Testis (tissue), 3 donors: ENCODE data around the gene CHCHD3. TPM values are rescaled to one million over a fixed set of nuclear protein-coding genes. Genes with fewer than 3 reads are reported as not detected.
"Not testable (repeated sequence)": the region's sequence is repeated elsewhere in the genome, so short reads cannot be mapped to it uniquely, and the experiment has no call there.

Source experiments
- DNase-seq: peaks from one replicate; pipeline ENCODE4 v3.0.0-alpha.2; 2019
- H3K27ac ChIP-seq, 2 donors: fragments of 200-600 bp; sonication (generic); one replicate each; pipeline ENCODE4 v1.5.1; 2019
- H3K27me3 ChIP-seq: fragments of 200-600 bp; sonication (generic); one replicate; pipeline ENCODE4 v1.5.1; 2019
- H3K36me3 ChIP-seq: fragments of 200-600 bp; sonication (generic); one replicate; pipeline ENCODE4 v1.5.1; 2017; ENCODE audit warnings: low read depth; ENCODE audit errors: missing control alignments
- H3K4me1 ChIP-seq: fragments of 200-600 bp; sonication (generic); one replicate; pipeline ENCODE4 v1.5.1; 2019
- H3K4me3 ChIP-seq, 2 donors: fragments of 200-600 bp; sonication (generic); one replicate each; pipeline ENCODE4 v1.5.1; 2017 to 2019
- H3K9me3 ChIP-seq: fragments of 200-600 bp; sonication (generic); one replicate; pipeline ENCODE4 v1.5.1; 2017
- POLR2A ChIP-seq: fragments of 450-650 bp; IDR thresholded peaks from one replicate; pipeline ENCODE4 v1.6.1; 2017; ENCODE audit warnings: antibody characterized with exemption, mild to moderate bottlenecking, moderate library complexity
- WGBS, 2 donors: methylation state at CpG; one replicate each; pipeline ENCODE4 v1.1.5; 2018; 5-methylcytosine and 5-hydroxymethylcytosine counted together
- intact Hi-C: fragments of 100-400 bp; cut with DNase I; formaldehyde crosslinking; loops from one replicate; pipeline ENCODE4 v1.15.1; 2023; ENCODE audit warnings: low total_unique reads
- polyA plus RNA-seq: library from polyadenylated mRNA; stranded (reverse); fragments of 350-450 nt; fragmentation: Illumina TruSeq; extraction: RNeasy Lipid Tissue Mini Kit (QIAGEN cat#74804); gene quantifications from one replicate; pipeline ENCODE4 v1.2.3, GENCODE V29; 2014; ENCODE audit warnings: low read depth, low replicate concordance; ENCODE audit not compliant: insufficient read depth
- total RNA-seq, 2 donors: library from RNA; depleted of rRNA; stranded (reverse); fragments of >200 nt; gene quantifications; one replicate each; pipeline ENCODE4 v1.2.3, GENCODE V29; 2016
- TF ChIP-seq, protein P1 (sequence below), 3 experiments: fragments of 450-650 bp in 2 of 3; fragments of 200-600 bp in 1 of 3; sonication (generic) in 1 of 3; IDR thresholded peaks; one replicate each; pipeline ENCODE4 v1.5.1; 2016 to 2019; ENCODE audit warnings: antibody characterized with exemption in 3 of 3, mild to moderate bottlenecking in 2 of 3, moderate library complexity in 1 of 3

Gene CHCHD3
- total and polyA plus RNA-seq, 3 donors from 2014 or later: 44.0 to 53.0 (median 47.9) TPM

- no peaks in the 10 kb centered on the region for H3K27me3 ChIP-seq
- H3K4me1 ChIP-seq: no peaks in the 10 kb centered on the region
- intact Hi-C loops: no loop called here
- no peak for DNase-seq
- no peak overlapping the region for H3K27ac ChIP-seq
- H3K36me3 ChIP-seq: no peaks in the 10 kb centered on the region
- no peaks in the 10 kb centered on the region for H3K9me3 ChIP-seq
- WGBS, 2 donors: 88 to 96% methylated on average over 2 of the region's 2 CpGs
- H3K4me3 ChIP-seq: no peak overlapping the region
- TF ChIP-seq, protein P1, sequence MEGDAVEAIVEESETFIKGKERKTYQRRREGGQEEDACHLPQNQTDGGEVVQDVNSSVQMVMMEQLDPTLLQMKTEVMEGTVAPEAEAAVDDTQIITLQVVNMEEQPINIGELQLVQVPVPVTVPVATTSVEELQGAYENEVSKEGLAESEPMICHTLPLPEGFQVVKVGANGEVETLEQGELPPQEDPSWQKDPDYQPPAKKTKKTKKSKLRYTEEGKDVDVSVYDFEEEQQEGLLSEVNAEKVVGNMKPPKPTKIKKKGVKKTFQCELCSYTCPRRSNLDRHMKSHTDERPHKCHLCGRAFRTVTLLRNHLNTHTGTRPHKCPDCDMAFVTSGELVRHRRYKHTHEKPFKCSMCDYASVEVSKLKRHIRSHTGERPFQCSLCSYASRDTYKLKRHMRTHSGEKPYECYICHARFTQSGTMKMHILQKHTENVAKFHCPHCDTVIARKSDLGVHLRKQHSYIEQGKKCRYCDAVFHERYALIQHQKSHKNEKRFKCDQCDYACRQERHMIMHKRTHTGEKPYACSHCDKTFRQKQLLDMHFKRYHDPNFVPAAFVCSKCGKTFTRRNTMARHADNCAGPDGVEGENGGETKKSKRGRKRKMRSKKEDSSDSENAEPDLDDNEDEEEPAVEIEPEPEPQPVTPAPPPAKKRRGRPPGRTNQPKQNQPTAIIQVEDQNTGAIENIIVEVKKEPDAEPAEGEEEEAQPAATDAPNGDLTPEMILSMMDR (IDR thresholded peaks at IDR 0.05): no peak
- TF ChIP-seq POLR2A: no peak
Observed at GRCh38 chr7:133039614-133040013, 42.3 kb downstream of the CHCHD3 start.

DNA sequence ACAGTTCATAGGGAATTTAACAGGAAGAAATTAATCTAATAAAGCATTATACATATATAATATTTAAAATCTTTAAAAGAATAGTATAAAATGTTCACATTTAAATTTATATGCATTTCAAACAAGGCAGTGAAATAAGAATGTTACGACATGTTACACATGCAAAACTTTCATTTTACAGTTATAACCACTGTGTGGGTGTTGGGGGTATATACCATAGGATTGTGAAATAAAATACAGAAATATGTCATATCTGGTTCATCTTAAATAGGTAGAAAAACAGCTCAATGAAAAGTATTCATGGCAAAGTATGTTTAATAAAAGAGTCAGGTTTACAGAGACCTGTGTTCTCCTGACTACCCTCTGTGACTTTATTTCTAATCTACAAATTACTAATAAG is 45.6 kb downstream of the CHCHD3 start:
- TF ChIP-seq, protein P1 (IDR thresholded peaks at IDR 0.05): no peak
- TF ChIP-seq POLR2A: no peak
- Histone ChIP-seq H3K4me1 (no peaks in the 10 kb centered on the region), H3K4me3 (no peak overlapping the region), H3K9me3 (no peaks in the 10 kb centered on the region), H3K36me3 (no peaks in the 10 kb centered on the region), H3K27me3 (no peaks in the 10 kb centered on the region), H3K27ac (no peak overlapping the region)
- 91 to 94% methylated on average over 1 of the region's 1 CpG for WGBS, 2 donors
- DNase-seq: no peak
- intact Hi-C loops: no loop called here

DNA sequence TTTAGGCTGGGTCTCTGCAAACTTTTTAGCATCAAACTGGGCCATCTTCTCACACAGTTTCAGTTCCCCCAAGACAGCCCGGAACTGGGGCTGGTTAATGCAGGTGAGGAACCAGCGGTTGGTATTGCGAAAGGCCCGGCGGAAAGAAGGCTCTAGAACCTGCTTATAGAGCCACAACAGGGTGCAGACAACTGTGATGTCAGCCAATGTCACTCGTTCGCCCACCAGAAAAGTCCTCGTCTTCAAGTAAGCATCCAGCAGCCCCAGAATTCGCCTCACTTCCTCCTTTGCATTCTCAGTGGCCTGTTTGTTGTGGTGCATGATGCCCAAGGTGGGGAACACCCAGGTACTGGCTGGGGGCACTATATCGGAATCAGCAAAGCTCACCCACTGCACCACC is 46.6 kb downstream of the CHCHD3 start:
- H3K9me3 ChIP-seq, H3K4me3 ChIP-seq, DNase-seq, H3K4me1 ChIP-seq, H3K36me3 ChIP-seq, H3K27ac ChIP-seq, H3K27me3 ChIP-seq, intact Hi-C loops: not testable (repeated sequence)
- WGBS, 2 donors: 58 to 67% methylated on average over 9 to 10 of the region's 10 CpGs

DNA sequence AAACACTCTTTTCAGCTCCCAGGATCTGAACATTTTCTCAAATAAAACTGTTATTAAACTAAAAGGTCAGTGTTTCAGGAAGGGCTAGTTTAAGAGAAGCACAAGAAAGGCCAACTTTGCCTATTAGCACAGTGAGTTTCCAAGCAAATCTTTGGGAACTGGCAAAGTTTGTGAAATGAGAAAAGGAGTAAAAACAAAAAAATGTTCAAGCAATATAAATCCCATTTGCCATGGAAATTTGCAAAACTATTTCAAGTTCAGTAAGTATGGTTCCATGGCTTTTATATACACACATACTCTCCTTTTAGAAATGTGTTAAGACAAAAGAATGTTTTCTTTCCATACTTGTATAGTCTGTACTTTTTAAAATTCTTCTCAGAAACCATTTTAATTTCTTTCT is 51.5 kb downstream of the CHCHD3 start:
- H3K27me3 ChIP-seq: no peaks in the 10 kb centered on the region
- no peaks in the 10 kb centered on the region for H3K36me3 ChIP-seq
- DNase-seq: no peak
- intact Hi-C loops: no loop called here
- H3K27ac ChIP-seq: peak overlapping the region in 1 of 2 donors; percentile 4
- H3K9me3 ChIP-seq: no peaks in the 10 kb centered on the region
- no peak overlapping the region for H3K4me3 ChIP-seq
- no peaks in the 10 kb centered on the region for H3K4me1 ChIP-seq
- no peak for TF ChIP-seq POLR2A
- TF ChIP-seq, protein P1 (IDR thresholded peaks at IDR 0.05): no peak

DNA sequence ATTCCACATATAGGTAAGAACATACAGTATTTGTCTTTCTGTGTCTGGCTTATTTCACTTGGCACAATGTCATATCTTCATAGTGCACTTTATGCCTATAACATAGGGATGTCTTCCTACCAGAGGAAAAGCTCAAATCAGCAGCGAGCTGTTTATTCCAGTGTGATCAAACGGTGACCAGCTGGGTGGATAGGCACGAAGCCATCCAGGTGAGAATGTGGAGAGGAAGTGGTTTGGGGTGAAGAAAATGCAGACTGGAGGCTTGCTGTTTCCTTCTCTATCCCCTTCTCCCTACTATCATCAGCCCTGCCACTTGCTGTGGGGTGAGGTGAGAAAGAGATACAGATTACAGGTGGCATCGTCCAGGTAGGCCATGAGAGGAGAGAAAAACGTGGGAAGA is 52.4 kb downstream of the CHCHD3 start:
- Histone ChIP-seq H3K4me1 (no peaks in the 10 kb centered on the region), H3K36me3 (no peaks in the 10 kb centered on the region), H3K4me3 (no peak overlapping the region), H3K27ac (no peak overlapping the region), H3K9me3 (no peaks in the 10 kb centered on the region), H3K27me3 (no peaks in the 10 kb centered on the region)
- DNase-seq: no peak
- intact Hi-C loops: no loop called here
- WGBS, 2 donors: 79 to 81% methylated on average over 5 of the region's 5 CpGs
- TF ChIP-seq, protein P1 (IDR thresholded peaks at IDR 0.05): no peak
- TF ChIP-seq POLR2A: no peak
